Body of pancreas (tissue), 4 donors: ENCODE results near the gene ZNF540.

Source experiments
- CTCF ChIP-seq, 7 experiments: fragments of 450-650 bp in 4 of 7; fragments of 200-600 bp in 3 of 7; sonication (generic) in 3 of 7; IDR thresholded peaks; one replicate each; pipeline ENCODE4 v1.5.1; 2016 to 2019; ENCODE audit warnings: antibody characterized with exemption in 7 of 7
- POLR2A ChIP-seq, 3 donors: fragments of 450-650 bp; IDR thresholded peaks; one replicate each; pipeline ENCODE4 v1.6.1; 2016; ENCODE audit warnings: antibody characterized with exemption in 3 of 3, mild to moderate bottlenecking in 2 of 3

- TF ChIP-seq CTCF (IDR thresholded peaks at IDR 0.05) (no peak), POLR2A (IDR thresholded peaks at IDR 0.05) (no peak)
Observed at GRCh38 chr19:37551129-37551993, 43.3 kb upstream of the ZNF540 start.
